Parathyroid adenoma (tissue), 2 donors: ENCODE measurements around the gene KRTAP10-10.

Experiments used
- H2AFZ ChIP-seq: fragments of 300-600 bp; sonication (generic); one replicate; pipeline ENCODE4 v1.7.0; 2017; ENCODE audit warnings: antibody characterized with exemption, mild to moderate bottlenecking
- H3K27ac ChIP-seq: fragments of 300-600 bp; sonication (generic); one replicate; pipeline ENCODE4 v1.7.0; 2017
- H3K27me3 ChIP-seq: fragments of 300-600 bp; sonication (generic); one replicate; pipeline ENCODE4 v1.7.0; 2017; ENCODE audit warnings: low read length; ENCODE audit not compliant: control insufficient read depth, insufficient read depth
- H3K36me3 ChIP-seq: fragments of 300-600 bp; sonication (generic); one replicate; pipeline ENCODE4 v1.7.0; 2017; ENCODE audit warnings: low read length; ENCODE audit not compliant: control insufficient read depth, insufficient read depth
- H3K4me1 ChIP-seq: fragments of 300-600 bp; sonication (generic); one replicate; pipeline ENCODE4 v1.7.0; 2017; ENCODE audit warnings: control low read depth
- H3K4me2 ChIP-seq: fragments of 300-600 bp; sonication (generic); one replicate; pipeline ENCODE4 v1.7.0; 2017; ENCODE audit warnings: low read length
- H3K4me3 ChIP-seq: fragments of 300-600 bp; sonication (generic); one replicate; pipeline ENCODE4 v1.7.0; 2017; ENCODE audit warnings: low read depth, low read length
- H3K79me2 ChIP-seq: fragments of 300-600 bp; sonication (generic); one replicate; pipeline ENCODE4 v1.7.0; 2017; ENCODE audit warnings: control low read depth
- H3K9ac ChIP-seq: fragments of 300-600 bp; sonication (generic); one replicate; pipeline ENCODE4 v1.7.0; 2017; ENCODE audit warnings: mild to moderate bottlenecking
- H3K9me3 ChIP-seq: fragments of 300-600 bp; sonication (generic); one replicate; pipeline ENCODE4 v1.7.0; 2017; ENCODE audit warnings: low read length; ENCODE audit not compliant: control insufficient read depth
- TF ChIP-seq, protein P1 (sequence below): fragments of 300-600 bp; sonication (generic); IDR thresholded peaks from one replicate; pipeline ENCODE4 v1.7.0; 2017; ENCODE audit warnings: antibody characterized with exemption, mild to moderate bottlenecking
- donor health status: primary hyperparathyroidism.

Gene KRTAP10-10

DNA sequence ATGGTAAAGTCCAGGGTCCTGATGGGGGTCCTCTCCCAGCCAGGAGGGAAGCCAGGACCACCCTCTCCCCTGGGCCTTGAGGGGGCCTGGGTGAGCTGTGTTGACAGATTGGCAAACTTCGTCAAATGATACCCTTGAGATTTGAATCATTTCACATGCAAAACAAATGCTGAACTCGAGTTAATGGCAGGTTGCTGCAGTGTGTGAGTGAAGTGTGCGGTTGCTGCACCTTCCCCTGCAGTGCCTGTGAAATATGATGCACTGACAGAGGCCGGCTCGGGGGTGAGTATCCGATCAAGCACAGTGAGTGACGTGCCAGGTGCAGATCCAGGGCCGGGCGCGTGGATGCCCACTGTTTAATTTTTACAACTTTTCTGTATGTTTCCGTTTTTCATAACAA, 50.5 kb downstream of the KRTAP10-10 start:
- no peaks in the 10 kb centered on the region for H3K36me3 ChIP-seq
- no peak overlapping the region for H3K4me3 ChIP-seq
- no peak overlapping the region for H3K9ac ChIP-seq
- no peaks in the 10 kb centered on the region for H3K4me1 ChIP-seq
- no peak overlapping the region for H3K4me2 ChIP-seq
- H3K9me3 ChIP-seq: no peaks in the 10 kb centered on the region
- no peak overlapping the region for H3K27ac ChIP-seq
- H2AFZ ChIP-seq: no peak overlapping the region
- H3K27me3 ChIP-seq: no peaks in the 10 kb centered on the region
- no peaks in the 10 kb centered on the region for H3K79me2 ChIP-seq
- TF ChIP-seq, protein P1, sequence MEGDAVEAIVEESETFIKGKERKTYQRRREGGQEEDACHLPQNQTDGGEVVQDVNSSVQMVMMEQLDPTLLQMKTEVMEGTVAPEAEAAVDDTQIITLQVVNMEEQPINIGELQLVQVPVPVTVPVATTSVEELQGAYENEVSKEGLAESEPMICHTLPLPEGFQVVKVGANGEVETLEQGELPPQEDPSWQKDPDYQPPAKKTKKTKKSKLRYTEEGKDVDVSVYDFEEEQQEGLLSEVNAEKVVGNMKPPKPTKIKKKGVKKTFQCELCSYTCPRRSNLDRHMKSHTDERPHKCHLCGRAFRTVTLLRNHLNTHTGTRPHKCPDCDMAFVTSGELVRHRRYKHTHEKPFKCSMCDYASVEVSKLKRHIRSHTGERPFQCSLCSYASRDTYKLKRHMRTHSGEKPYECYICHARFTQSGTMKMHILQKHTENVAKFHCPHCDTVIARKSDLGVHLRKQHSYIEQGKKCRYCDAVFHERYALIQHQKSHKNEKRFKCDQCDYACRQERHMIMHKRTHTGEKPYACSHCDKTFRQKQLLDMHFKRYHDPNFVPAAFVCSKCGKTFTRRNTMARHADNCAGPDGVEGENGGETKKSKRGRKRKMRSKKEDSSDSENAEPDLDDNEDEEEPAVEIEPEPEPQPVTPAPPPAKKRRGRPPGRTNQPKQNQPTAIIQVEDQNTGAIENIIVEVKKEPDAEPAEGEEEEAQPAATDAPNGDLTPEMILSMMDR: no peak
